RWPE1 (cell line): ENCODE data around the gene RAP1GAP.

Experiments used
- CTCF ChIA-PET: fragments of 350-600 bp; sonication (Branson Sonifier 250); formaldehyde crosslinking; extraction: SDS; loops from one replicate; lab custom pipeline; 2021; lab: Yijun Ruan, JAX
- POLR2A ChIA-PET: fragments of 400-600 bp; formaldehyde crosslinking; extraction: SDS; loops from one replicate; lab custom pipeline; 2020; ENCODE audit warnings: antibody characterized with exemption; ENCODE audit not compliant: low non-redundant PET; lab: Yijun Ruan, JAX
- DNase-seq: peaks from one replicate; pipeline ENCODE4 v3.0.0; 2012; ENCODE audit warnings: low spot score
- H3K27ac ChIP-seq: fragments of 450-650 bp; 2 replicates; pipeline ENCODE4 v1.5.1; 2017
- TF ChIP-seq, protein P1 (sequence below): fragments of 450-650 bp; conservative IDR thresholded peaks from 2 replicates; pipeline ENCODE4 v1.5.1; 2017; ENCODE audit warnings: low read depth, mild to moderate bottlenecking

The RAP1GAP gene

DNA sequence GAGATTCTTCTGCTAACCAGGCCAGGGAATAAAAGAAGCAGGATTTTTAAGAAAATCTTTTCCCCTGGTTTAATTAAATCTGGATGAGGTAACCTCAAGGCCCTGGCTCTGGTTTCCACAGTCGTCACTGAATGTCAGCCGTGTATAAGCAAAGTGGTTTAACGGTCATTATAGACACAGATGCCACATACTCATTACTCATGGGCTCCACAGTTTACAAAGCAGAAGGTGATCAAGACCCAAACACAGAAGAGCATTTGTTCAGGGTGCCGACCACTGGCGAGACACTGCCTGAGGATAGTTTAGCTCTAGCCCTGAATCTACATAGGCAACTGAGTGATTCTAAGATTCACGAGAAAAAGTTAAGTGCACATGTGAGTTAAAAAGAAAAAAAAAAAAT, 27.8 kb upstream of the RAP1GAP start:
- ChIA-PET CTCF (interaction anchor here (0.7 kb wide), 1 partner anchor 946 kb away, joined by 4 read pairs; no protein-coding TSS in a partner anchor), POLR2A (no interaction called here)
- no peak for DNase-seq
- TF ChIP-seq, protein P1, sequence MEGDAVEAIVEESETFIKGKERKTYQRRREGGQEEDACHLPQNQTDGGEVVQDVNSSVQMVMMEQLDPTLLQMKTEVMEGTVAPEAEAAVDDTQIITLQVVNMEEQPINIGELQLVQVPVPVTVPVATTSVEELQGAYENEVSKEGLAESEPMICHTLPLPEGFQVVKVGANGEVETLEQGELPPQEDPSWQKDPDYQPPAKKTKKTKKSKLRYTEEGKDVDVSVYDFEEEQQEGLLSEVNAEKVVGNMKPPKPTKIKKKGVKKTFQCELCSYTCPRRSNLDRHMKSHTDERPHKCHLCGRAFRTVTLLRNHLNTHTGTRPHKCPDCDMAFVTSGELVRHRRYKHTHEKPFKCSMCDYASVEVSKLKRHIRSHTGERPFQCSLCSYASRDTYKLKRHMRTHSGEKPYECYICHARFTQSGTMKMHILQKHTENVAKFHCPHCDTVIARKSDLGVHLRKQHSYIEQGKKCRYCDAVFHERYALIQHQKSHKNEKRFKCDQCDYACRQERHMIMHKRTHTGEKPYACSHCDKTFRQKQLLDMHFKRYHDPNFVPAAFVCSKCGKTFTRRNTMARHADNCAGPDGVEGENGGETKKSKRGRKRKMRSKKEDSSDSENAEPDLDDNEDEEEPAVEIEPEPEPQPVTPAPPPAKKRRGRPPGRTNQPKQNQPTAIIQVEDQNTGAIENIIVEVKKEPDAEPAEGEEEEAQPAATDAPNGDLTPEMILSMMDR: no peak
- no peak overlapping the region for H3K27ac ChIP-seq

DNA sequence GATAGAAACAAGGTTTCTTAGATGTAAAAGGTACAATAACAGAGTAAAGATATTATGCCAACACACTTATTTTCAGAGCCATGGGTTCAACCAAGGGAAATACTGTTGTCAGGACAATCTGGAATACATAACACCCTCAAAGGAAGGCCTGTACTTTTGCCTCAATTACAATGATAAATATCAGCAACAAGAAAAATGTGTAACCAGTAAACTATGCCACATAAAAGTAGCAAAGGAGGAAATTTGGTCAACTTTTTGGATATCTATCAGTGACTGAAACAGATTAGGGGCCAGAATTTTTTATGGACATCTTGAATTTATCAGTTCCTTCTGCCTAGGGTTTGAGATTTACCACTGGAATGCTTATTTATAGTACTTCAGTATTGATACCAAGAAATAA, 24.6 kb upstream of the RAP1GAP start:
- ChIA-PET CTCF (no interaction called here), POLR2A (no interaction called here)
- no peak for DNase-seq

DNA sequence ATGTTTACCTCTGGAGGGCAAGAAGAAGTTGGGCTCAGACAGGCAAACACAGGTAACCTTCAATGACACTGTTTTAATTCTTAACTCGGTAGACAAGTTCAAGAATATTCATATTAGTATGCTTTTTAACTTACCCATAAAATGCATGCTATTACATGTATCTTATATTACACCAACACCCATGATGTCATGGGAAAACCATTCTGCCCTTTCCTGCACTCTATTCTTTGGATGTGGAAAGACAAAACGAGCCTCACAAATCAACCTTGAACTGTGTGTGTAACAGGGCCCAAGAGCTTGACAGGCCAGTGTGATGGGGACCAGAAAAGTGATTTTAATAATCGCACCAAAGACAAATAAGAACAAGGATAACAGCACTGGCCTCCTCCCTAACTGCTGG, 22.6 kb upstream of the RAP1GAP start:
- POLR2A ChIA-PET: no interaction called here
- DNase-seq: no peak
- TF ChIP-seq, protein P1: no peak
- CTCF ChIA-PET: no interaction called here
- H3K27ac ChIP-seq: no peak overlapping the region

More for the DNA sequence above, 24.6 kb upstream of the RAP1GAP start:
- H3K27ac ChIP-seq: no peak overlapping the region
- TF ChIP-seq, protein P1: no peak

- TF ChIP-seq, protein P1: no peak
- POLR2A ChIA-PET: no interaction called here
- no peak overlapping the region for H3K27ac ChIP-seq
- DNase-seq: no peak
- CTCF ChIA-PET: interaction anchor here (0.6 kb wide), 1 partner anchor 91 kb away, joined by 5 read pairs; no protein-coding TSS in a partner anchor
Measured at GRCh38 chr1:21689661-21690372, 20.7 kb upstream of the RAP1GAP start.

DNA sequence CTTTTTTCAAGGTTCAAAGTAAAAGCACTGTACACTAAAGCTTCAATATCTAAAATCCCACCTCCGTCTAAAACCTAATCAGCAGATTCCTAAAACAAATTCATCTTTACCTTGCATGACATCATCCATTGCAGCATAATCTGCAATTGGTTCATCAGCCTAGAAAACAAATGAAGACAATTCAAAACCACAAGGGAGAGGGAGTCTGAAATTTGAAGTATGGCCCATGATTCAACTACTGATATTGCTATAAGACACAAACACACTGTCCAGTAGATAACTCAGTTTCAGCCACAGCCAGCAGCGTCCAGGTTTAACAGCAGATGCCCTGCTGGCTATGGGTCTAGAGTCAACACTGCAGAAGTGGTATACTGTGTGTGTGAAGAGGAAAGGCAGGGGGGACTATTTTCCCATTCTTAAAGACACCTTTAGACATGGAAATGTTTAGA, 17.9 kb upstream of the RAP1GAP start:
- H3K27ac ChIP-seq: no peak overlapping the region
- ChIA-PET POLR2A (interaction anchor here (0.5 kb wide), 1 partner anchor 1022 kb away, joined by 3 read pairs; no protein-coding TSS in a partner anchor), CTCF (no interaction called here)
- TF ChIP-seq, protein P1: no peak
- DNase-seq: no peak

DNA sequence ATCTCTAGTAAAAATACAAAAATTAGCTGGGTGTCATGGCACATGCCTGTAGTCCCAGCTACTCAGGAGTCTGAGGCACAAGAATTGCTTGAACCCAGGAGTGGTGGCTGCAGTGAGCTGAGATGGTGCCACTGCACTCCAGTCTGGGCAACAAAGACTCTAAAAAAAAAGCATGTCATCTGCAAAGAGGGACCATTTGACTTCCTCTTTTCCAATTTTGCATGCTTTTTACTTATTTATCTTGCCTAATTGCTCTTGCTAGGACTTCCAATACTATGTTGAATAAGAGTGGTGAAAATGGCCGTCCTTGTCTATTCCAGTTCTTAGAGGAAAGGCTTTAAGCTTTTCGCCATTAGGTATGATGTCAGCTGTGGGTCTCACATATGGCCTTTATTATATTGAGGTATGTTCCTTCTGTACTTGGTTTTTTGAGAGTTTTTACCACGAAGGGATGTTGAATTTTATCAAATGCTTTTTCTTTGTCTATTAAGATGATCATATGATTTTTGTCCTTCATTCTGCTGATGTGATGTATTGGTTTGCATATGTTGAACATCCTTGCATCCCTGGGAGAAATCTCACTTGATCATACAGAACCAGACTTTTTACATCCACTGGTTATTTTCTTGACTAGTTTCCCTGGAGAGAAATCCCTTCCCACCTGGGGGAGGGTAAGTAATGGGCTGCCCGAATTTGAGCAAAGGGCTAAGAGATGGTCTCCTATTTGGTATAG, 17.0 kb upstream of the RAP1GAP start:
- POLR2A ChIA-PET: interaction anchor here (0.5 kb wide), 1 partner anchor 1021 kb away, joined by 3 read pairs; no protein-coding TSS in a partner anchor
- TF ChIP-seq, protein P1: no peak
- DNase-seq: no peak
- no peak overlapping the region for H3K27ac ChIP-seq
- CTCF ChIA-PET: no interaction called here
